HCT116 (cell line): ENCODE data around the gene APBA3. TPM values are rescaled to one million over a fixed set of nuclear protein-coding genes. Genes with fewer than 3 reads are reported as not detected.

Experiments used
- ATAC-seq: fragments of 200-7000 bp; cut with Tn5 transposase; 2 replicates; pipeline ENCODE4 v1.9.1; 2020; ENCODE audit warnings: mild to moderate bottlenecking, moderate library complexity
- BruUV-seq: library from RNA; stranded (reverse); fragments of 400-500 nt; replicated peaks from 2 replicates; lab custom pipeline; 2021; lab: Mats Ljungman, UMichigan
- CTCF ChIA-PET: fragments of 300-600 bp; sonication (Branson Sonifier 250); formaldehyde crosslinking; loops from one replicate; lab custom pipeline; 2021; ENCODE audit warnings: antibody characterized with exemption; lab: Charles Lee
- POLR2A ChIA-PET: fragments of 300-600, 350-600 bp; sonication (Branson Sonifier 250); formaldehyde crosslinking; loops from one replicate; lab custom pipeline; 2021; ENCODE audit warnings: antibody characterized with exemption; lab: Charles Lee
- RAD21 ChIA-PET, 2 experiments: fragments of 300-600 bp; sonication (Branson Sonifier 250); formaldehyde crosslinking; loops; one replicate each; lab custom pipeline; 2023; ENCODE audit warnings: low total read pairs in 2 of 2; ENCODE audit not compliant: uncharacterized antibody in 2 of 2, unreplicated experiment in 2 of 2, low non-redundant PET in 1 of 2; lab: Charles Lee
- DNase-seq: peaks from one replicate; pipeline ENCODE4 v3.0.0-alpha.2; 2010; ENCODE audit warnings: low read depth, low spot score
- H2AFZ ChIP-seq: fragments of 200-600 bp; shearing (Covaris generic), sonication (generic); 2 replicates; pipeline ENCODE4 v1.6.1; 2017; ENCODE audit warnings: low read depth, mixed run types, mixed read lengths, antibody characterized with exemption, low read length; ENCODE audit not compliant: poor library complexity, severe bottlenecking
- H3K27ac ChIP-seq: 2 replicates; pipeline ENCODE4 v1.5.1; 2012; ENCODE audit warnings: low read depth, low read length
- H3K27me3 ChIP-seq: fragments of 200-600 bp; sonication (generic); 2 replicates; pipeline ENCODE4 v1.6.1; 2016; ENCODE audit warnings: mixed run types, low read length, mixed read lengths; ENCODE audit not compliant: insufficient read depth
- H3K36me3 ChIP-seq, 2 experiments: fragments of 200-500 bp in 1 of 2; fragments of 200-600 bp in 1 of 2; sonication (Bioruptor generic) in 1 of 2; sonication (generic) in 1 of 2; 2 replicates each; pipeline versions ENCODE4 v1.5.1 to v1.6.1; 2014 to 2016; ENCODE audit warnings: low read length in 2 of 2, inconsistent platforms in 1 of 2, mixed read lengths in 1 of 2, mixed run types in 1 of 2; ENCODE audit not compliant: insufficient read depth in 2 of 2, control insufficient read depth in 1 of 2
- H3K4me1 ChIP-seq, 2 experiments: fragments of 200-600 bp in 1 of 2; sonication (generic) in 1 of 2; 2 replicates each; pipeline versions ENCODE4 v1.5.1 to v1.6.1; 2012 to 2017; ENCODE audit warnings: low read length in 2 of 2, inconsistent platforms in 1 of 2, mild to moderate bottlenecking in 1 of 2, mixed read lengths in 1 of 2, mixed run types in 1 of 2, moderate library complexity in 1 of 2; ENCODE audit not compliant: insufficient read depth in 2 of 2, control insufficient read depth in 1 of 2
- H3K4me2 ChIP-seq: fragments of 200-600 bp; sonication (generic); 2 replicates; pipeline ENCODE4 v1.6.1; 2017; ENCODE audit warnings: mixed run types, low read length, mixed read lengths
- H3K4me3 ChIP-seq, 2 experiments: fragments of 200-600 bp in 1 of 2; sonication (generic) in 1 of 2; replicated peaks in 1 of 2; 2 replicates each; pipeline ENCODE4 v1.5.1; 2011 to 2016; ENCODE audit warnings: low read length in 2 of 2, control low read depth in 1 of 2, low read depth in 1 of 2, mild to moderate bottlenecking in 1 of 2, mixed read lengths in 1 of 2, mixed run types in 1 of 2
- H3K79me2 ChIP-seq: fragments of 200-600 bp; sonication (generic); 2 replicates; pipeline ENCODE4 v1.6.1; 2017; ENCODE audit warnings: mild to moderate bottlenecking, mixed run types, low read length, moderate library complexity, mixed read lengths; ENCODE audit not compliant: insufficient read depth
- H3K9ac ChIP-seq: fragments of 200-600 bp; sonication (generic); 2 replicates; pipeline ENCODE4 v1.6.1; 2016; ENCODE audit warnings: low read length, mixed read lengths
- H3K9me2 ChIP-seq: fragments of 200-600 bp; sonication (generic), shearing (Covaris generic); 2 replicates; pipeline ENCODE4 v1.6.1; 2017; ENCODE audit warnings: mixed run types, mild to moderate bottlenecking, moderate library complexity; ENCODE audit not compliant: insufficient read depth
- H3K9me3 ChIP-seq, 2 experiments: fragments of 200-500 bp in 1 of 2; fragments of 200-600 bp in 1 of 2; sonication (Bioruptor generic) in 1 of 2; sonication (generic) in 1 of 2; 2 replicates each; pipeline ENCODE4 v1.6.1; 2014 to 2017; ENCODE audit warnings: low read length in 2 of 2, mixed read lengths in 2 of 2, inconsistent platforms in 1 of 2, low read depth in 1 of 2, mild to moderate bottlenecking in 1 of 2, mixed run types in 1 of 2, moderate library complexity in 1 of 2; ENCODE audit not compliant: control insufficient read depth in 1 of 2, insufficient read depth in 1 of 2
- H4K20me1 ChIP-seq: fragments of 200-600 bp; sonication (generic), shearing (Covaris generic); 2 replicates; pipeline ENCODE4 v1.6.1; 2017; ENCODE audit warnings: mixed run types, mild to moderate bottlenecking, moderate library complexity; ENCODE audit not compliant: insufficient read depth
- ATF3 ChIP-seq: IDR thresholded peaks from 2 replicates; pipeline ENCODE4 v1.6.1; 2012
- CBX3 ChIP-seq: IDR thresholded peaks from 2 replicates; pipeline ENCODE4 v1.6.1; 2012; ENCODE audit warnings: low read depth
- CTCF ChIP-seq, 3 experiments: fragments of 200-600 bp in 1 of 3; sonication (generic) in 1 of 3; IDR thresholded peaks in 2 of 3; conservative IDR thresholded peaks in 1 of 3; 2 replicates each; pipeline ENCODE4 v1.5.1; 2012 to 2017; ENCODE audit warnings: low read depth in 2 of 3, low read length in 2 of 3, antibody characterized with exemption in 1 of 3, borderline replicate concordance in 1 of 3, control low read depth in 1 of 3, mild to moderate bottlenecking in 1 of 3, mixed read lengths in 1 of 3, mixed run types in 1 of 3, moderate library complexity in 1 of 3; ENCODE audit not compliant: insufficient read depth in 1 of 3
- EGR1 ChIP-seq: IDR thresholded peaks from 2 replicates; pipeline ENCODE4 v1.6.1; 2012; ENCODE audit warnings: low read depth
- ELF1 ChIP-seq: IDR thresholded peaks from 2 replicates; pipeline ENCODE4 v1.6.1; 2012; ENCODE audit warnings: low read depth, borderline replicate concordance
- EZH2 ChIP-seq: fragments of 200-600 bp; sonication (generic); IDR thresholded peaks from 2 replicates; pipeline ENCODE4 v1.6.1; 2017; ENCODE audit warnings: antibody characterized with exemption, mixed run types
- EZH2phosphoT487 ChIP-seq: fragments of 200-600 bp; IDR thresholded peaks from 2 replicates; pipeline ENCODE4 v1.6.1; 2018; ENCODE audit warnings: antibody characterized with exemption, borderline replicate concordance
- FOSL1 ChIP-seq: IDR thresholded peaks from 2 replicates; pipeline ENCODE4 v1.6.1; 2012; ENCODE audit warnings: low read depth
- JUND ChIP-seq: IDR thresholded peaks from 2 replicates; pipeline ENCODE4 v1.6.1; 2012
- MAX ChIP-seq: IDR thresholded peaks from 2 replicates; pipeline ENCODE4 v1.6.1; 2012
- POLR2A ChIP-seq: IDR thresholded peaks from 2 replicates; pipeline ENCODE4 v1.7.0; 2011; ENCODE audit warnings: borderline replicate concordance; ENCODE audit not compliant: insufficient read depth, insufficient read length; ENCODE audit errors: extremely low read depth
- POLR2AphosphoS5 ChIP-seq: IDR thresholded peaks from 2 replicates; pipeline ENCODE4 v1.6.1; 2011; ENCODE audit warnings: mild to moderate bottlenecking, low read depth, low read length, moderate library complexity
- RAD21 ChIP-seq: IDR thresholded peaks from 2 replicates; pipeline ENCODE4 v1.6.1; 2012; ENCODE audit warnings: low read depth, mild to moderate bottlenecking
- REST ChIP-seq: IDR thresholded peaks from 2 replicates; pipeline ENCODE4 v1.6.1; 2012; ENCODE audit warnings: low read depth
- SIN3A ChIP-seq: IDR thresholded peaks from 2 replicates; pipeline ENCODE4 v1.6.1; 2012; ENCODE audit warnings: low read depth
- TCF7L2 ChIP-seq: IDR thresholded peaks from 2 replicates; pipeline ENCODE4 v1.7.0; 2011; ENCODE audit warnings: borderline replicate concordance, inconsistent platforms; ENCODE audit not compliant: insufficient read depth, insufficient read length; ENCODE audit errors: extremely low read depth
- ZNF274 ChIP-seq: fragments of 200-500 bp; sonication (Bioruptor generic); IDR thresholded peaks from 2 replicates; pipeline ENCODE4 v1.6.1; 2014; ENCODE audit warnings: mild to moderate bottlenecking, low read depth, low read length, inconsistent platforms
- intact Hi-C: fragments of 100-400 bp; cut with micrococcal nuclease; formaldehyde crosslinking; loops from 2 replicates; pipeline ENCODE4 v1.10.0; 2022
- total RNA-seq: library from RNA; stranded (reverse); gene quantifications from one replicate; pipeline ENCODE4 v1.2.1, GENCODE V29; 2021; ENCODE audit not compliant: unreplicated experiment

APBA3 gene
- total RNA-seq, 1 experiment from 2014 or later, result 29.5 TPM

- H3K9me3 ChIP-seq, result peaks cover 0 to 5% of the 10 kb centered on the region in 2 experiments; a peak in 2 of 4 replicates
- no peak overlapping the region for H3K4me3 ChIP-seq
- no peaks in the 10 kb centered on the region for H3K27me3 ChIP-seq
- no peaks in the 10 kb centered on the region for H4K20me1 ChIP-seq
- no peaks in the 10 kb centered on the region for H3K79me2 ChIP-seq
- no TSS peak for BruUV-seq
- H3K4me1 ChIP-seq, result no peaks in the 10 kb centered on the region
- H3K27ac ChIP-seq, result no peak overlapping the region
- POLR2A ChIA-PET, result no interaction called here
- H3K36me3 ChIP-seq, result no peaks in the 10 kb centered on the region
- H2AFZ ChIP-seq, result no peak overlapping the region
- intact Hi-C loops, result no loop called here
- no peak overlapping the region for H3K9ac ChIP-seq
- DNase-seq, result no peak
- no peak for TF ChIP-seq CTCF (IDR thresholded peaks at IDR 0.05 in 2 of 3, conservative IDR thresholded peaks at IDR 0.05 in 1 of 3; ENCODE audit: borderline replicate concordance in 1 of 3, insufficient read depth in 1 of 3, low read depth in 2 of 3, low read length in 2 of 3)
- no peak for TF ChIP-seq ELF1
- no peak for TF ChIP-seq POLR2AphosphoS5
- no peak for TF ChIP-seq RAD21
- no peak for TF ChIP-seq ZNF274
- no peak for TF ChIP-seq ATF3
- TF ChIP-seq TCF7L2, result no peak
- TF ChIP-seq CBX3, result no peak
- TF ChIP-seq SIN3A, result no peak
- no peak for TF ChIP-seq JUND
- no peak for TF ChIP-seq FOSL1
- TF ChIP-seq EZH2, result no peak
- no peak for TF ChIP-seq EGR1
- TF ChIP-seq MAX, result no peak
- no peak for TF ChIP-seq REST
- TF ChIP-seq EZH2phosphoT487, result no peak
- TF ChIP-seq POLR2A, result no peak
- TF ChIP-seq, all 23 proteins: peak for 0
- Histone ChIP-seq H3K9me2 (no peaks in the 10 kb centered on the region), H3K4me2 (no peak overlapping the region)
- CTCF ChIA-PET, result interaction anchor here (1.0 kb wide), 1 partner anchor 11 kb away, joined by 3 read pairs; no protein-coding TSS in a partner anchor
- RAD21 ChIA-PET, result no interaction called here
- ATAC-seq, result no peak
These were observed 49.3 kb upstream of the APBA3 start for GRCh38 chr19:3810708-3811355.
